ENCODE results near the gene KIRREL1. TPM values are rescaled to one million over a fixed set of nuclear protein-coding genes. Genes with fewer than 3 reads are reported as not detected.
A peak's percentile ranks its signal among the peaks of the same experiment; 100 is the strongest.

The KIRREL1 gene
- total RNA-seq, 1 experiment from 2014 or later = 30.5 TPM

DNA sequence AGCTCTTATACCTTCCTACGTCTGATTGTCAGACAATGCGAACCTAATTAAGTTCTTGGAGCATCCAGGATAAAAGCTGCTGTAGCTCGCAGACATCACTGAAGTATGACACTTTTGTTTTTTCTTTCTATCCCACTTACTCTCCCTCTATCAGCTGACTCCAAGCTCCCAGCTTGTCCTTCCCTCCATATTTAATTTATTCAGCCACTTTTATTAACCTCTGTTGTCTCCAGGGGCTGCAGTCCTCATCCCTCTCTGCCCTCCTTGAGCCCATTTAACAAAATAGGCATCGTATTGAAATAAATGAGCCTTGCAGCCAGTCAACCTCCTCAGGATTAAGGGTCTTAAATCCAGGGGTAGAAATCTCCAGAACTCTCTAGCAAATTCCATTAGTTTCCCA lies 7.1 kb downstream of the KIRREL1 start:
- Histone ChIP-seq H4K8ac (replicated peaks; ENCODE audit: insufficient read length, low read depth, low read length) (no peak overlapping the region), H4K5ac (ENCODE audit: insufficient read length, low read depth, low read length) (no peak overlapping the region), H3T11ph (ENCODE audit: low read length) (no peak overlapping the region), H3K27me3 (ENCODE audit: insufficient read depth, low read length) (no peaks in the 10 kb centered on the region), H2AK5ac (ENCODE audit: insufficient read length, low read length) (no peak overlapping the region), H3K23ac (ENCODE audit: insufficient read length, low read depth, low read length) (no peak overlapping the region), H2BK120ac (ENCODE audit: low read depth, low read length, poor library complexity, severe bottlenecking) (no peak overlapping the region), H3K9ac (ENCODE audit: extremely low read depth, insufficient read length, low read length) (no peak overlapping the region), H2BK20ac (ENCODE audit: low read depth, low read length, poor library complexity, severe bottlenecking) (no peak overlapping the region), H3K56ac (ENCODE audit: insufficient read length, low read depth, low read length) (no peak overlapping the region), H2BK5ac (ENCODE audit: insufficient read length, low read length) (no peak overlapping the region), H4K91ac (ENCODE audit: insufficient read length, low read depth, low read length) (no peak overlapping the region), H3K4me1 (ENCODE audit: insufficient read depth, low read length) (peaks cover 4% of the 10 kb centered on the region; the same call in 1 of the 2 replicates), H3K4me2 (ENCODE audit: insufficient read depth, insufficient read length, low read length) (no peak overlapping the region), H3K79me1 (ENCODE audit: insufficient read depth, low read depth, low read length, poor library complexity, severe bottlenecking) (no peaks in the 10 kb centered on the region), H2BK15ac (ENCODE audit: low read depth, low read length) (no peak overlapping the region), H3K23me2 (ENCODE audit: insufficient read length, low read depth, low read length, poor library complexity, severe bottlenecking) (no peaks in the 10 kb centered on the region), H3K9me3 (ENCODE audit: control insufficient read depth, low read depth, low read length) (no peaks in the 10 kb centered on the region), H2BK12ac (ENCODE audit: insufficient read length, low read depth, low read length) (no peak overlapping the region), H4K20me1 (ENCODE audit: control insufficient read depth, insufficient read depth, insufficient read length) (no peaks in the 10 kb centered on the region), H3K4ac (ENCODE audit: low read depth, low read length) (no peak overlapping the region), H3K14ac (ENCODE audit: insufficient read depth, low read length) (no peak overlapping the region), H2AFZ (ENCODE audit: low read length) (no peak overlapping the region), H3K18ac (ENCODE audit: insufficient read length, low read depth, low read length) (no peak overlapping the region), H3K27ac (ENCODE audit: insufficient read length, low read depth, low read length) (no peak overlapping the region), H3K79me2 (ENCODE audit: insufficient read depth, low read length) (peaks cover 19% of the 10 kb centered on the region; the same call in 1 of the 2 replicates)
- no peaks in the 10 kb centered on the region for H3K9me3 Mint-ChIP-seq
- H3K27me3 Mint-ChIP-seq (ENCODE audit: low read depth) = no peaks in the 10 kb centered on the region
- DNase-seq = no peak
- peaks cover 43 to 67% of the 10 kb centered on the region in 2 experiments for H3K4me1 Mint-ChIP-seq
- peaks cover 0 to 4% (median under 1%) of the 10 kb centered on the region in 3 experiments; a peak in 2 of 7 replicates for H3K36me3 Mint-ChIP-seq (ENCODE audit: insufficient read depth in 1 of 3, low read depth in 3 of 3)
- WGBS (ENCODE audit: extremely low coverage, insufficient read length, low lambda C conversion rate) = no CpG with 5 or more reads among the region's 4 CpGs
- H3K27ac Mint-ChIP-seq = peak overlapping the region in 2 of 3 experiments; percentile 5 to 25; a peak in 2 of 7 replicates
- no peak overlapping the region for H3K4me3 Mint-ChIP-seq
- TF ChIP-seq, protein P1, sequence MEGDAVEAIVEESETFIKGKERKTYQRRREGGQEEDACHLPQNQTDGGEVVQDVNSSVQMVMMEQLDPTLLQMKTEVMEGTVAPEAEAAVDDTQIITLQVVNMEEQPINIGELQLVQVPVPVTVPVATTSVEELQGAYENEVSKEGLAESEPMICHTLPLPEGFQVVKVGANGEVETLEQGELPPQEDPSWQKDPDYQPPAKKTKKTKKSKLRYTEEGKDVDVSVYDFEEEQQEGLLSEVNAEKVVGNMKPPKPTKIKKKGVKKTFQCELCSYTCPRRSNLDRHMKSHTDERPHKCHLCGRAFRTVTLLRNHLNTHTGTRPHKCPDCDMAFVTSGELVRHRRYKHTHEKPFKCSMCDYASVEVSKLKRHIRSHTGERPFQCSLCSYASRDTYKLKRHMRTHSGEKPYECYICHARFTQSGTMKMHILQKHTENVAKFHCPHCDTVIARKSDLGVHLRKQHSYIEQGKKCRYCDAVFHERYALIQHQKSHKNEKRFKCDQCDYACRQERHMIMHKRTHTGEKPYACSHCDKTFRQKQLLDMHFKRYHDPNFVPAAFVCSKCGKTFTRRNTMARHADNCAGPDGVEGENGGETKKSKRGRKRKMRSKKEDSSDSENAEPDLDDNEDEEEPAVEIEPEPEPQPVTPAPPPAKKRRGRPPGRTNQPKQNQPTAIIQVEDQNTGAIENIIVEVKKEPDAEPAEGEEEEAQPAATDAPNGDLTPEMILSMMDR (conservative IDR thresholded peaks at IDR 0.05) = no peak

Data from H9 (cell line).